Thyroid gland (tissue), 4 donors: ENCODE results near the gene KIF5C.

Experiments used
- CTCF ChIP-seq, 6 experiments: fragments of 200-600 bp in 3 of 6; fragments of 450-650 bp in 3 of 6; sonication (generic) in 3 of 6; IDR thresholded peaks; one replicate each; pipeline ENCODE4 v1.5.1; 2016 to 2019; ENCODE audit warnings: antibody characterized with exemption in 6 of 6, mild to moderate bottlenecking in 2 of 6, inconsistent platforms in 1 of 6, moderate library complexity in 1 of 6
- POLR2A ChIP-seq, 2 donors: fragments of 450-650 bp; IDR thresholded peaks; one replicate each; pipeline ENCODE4 v1.6.1; 2017; ENCODE audit warnings: antibody characterized with exemption in 2 of 2, mild to moderate bottlenecking in 2 of 2, moderate library complexity in 1 of 2

DNA sequence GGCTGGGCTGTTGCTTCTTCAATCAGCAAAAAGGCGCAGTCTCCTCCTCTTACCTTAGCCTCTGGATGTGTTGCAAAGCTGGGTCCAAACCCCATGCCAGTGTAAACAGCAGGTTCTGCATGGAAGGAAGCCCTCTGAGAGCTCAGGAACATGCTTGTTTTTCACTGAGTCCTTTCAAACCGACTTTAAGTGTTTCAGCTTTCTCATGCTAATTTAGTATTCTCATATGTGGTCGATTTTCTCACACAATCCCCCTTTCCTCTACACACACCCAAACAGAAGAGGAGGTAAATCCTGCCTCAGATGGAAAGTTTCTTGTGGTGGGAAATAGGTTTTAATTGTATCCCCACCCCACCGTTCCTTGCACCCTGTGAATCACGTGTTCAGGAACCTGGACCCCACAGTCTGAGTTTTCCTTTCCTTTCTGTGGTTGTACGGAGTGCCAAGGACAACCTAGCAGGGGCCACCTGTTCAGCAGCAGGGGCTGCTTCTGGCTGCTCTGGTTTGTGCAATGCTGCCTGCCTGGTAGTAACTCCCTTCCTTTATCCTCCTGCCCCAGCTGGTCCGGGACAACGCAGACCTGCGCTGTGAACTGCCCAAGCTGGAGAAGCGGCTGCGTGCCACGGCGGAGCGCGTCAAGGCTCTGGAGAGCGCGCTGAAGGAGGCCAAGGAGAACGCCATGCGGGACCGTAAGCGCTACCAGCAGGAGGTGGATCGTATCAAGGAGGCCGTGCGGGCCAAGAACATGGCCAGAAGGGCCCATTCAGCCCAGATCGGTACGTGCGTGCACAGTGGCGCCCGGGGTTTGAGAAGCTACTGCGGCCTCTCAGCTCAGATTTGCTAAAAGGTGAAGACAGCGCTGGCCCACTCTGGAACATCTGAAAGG lies 134.8 kb downstream of the KIF5C start:
- no peak for TF ChIP-seq CTCF (IDR thresholded peaks at IDR 0.05)
- no peak for TF ChIP-seq POLR2A (IDR thresholded peaks at IDR 0.05)
